ENCODE data around the gene PGM1.

PGM1 gene

GRCh38 chr1:63601463-63601862 is 8.3 kb downstream of the PGM1 start:
- no peak for DNase-seq

GRCh38 chr1:63601912-63602311 is 8.7 kb downstream of the PGM1 start:
- DNase-seq: no peak

- DNase-seq: no peak
Measured at GRCh38 chr1:63602629-63603028, 9.4 kb downstream of the PGM1 start.

GRCh38 chr1:63603810-63604209 is 10.6 kb downstream of the PGM1 start:
- DNase-seq: no peak

- no peak for DNase-seq
Measured at GRCh38 chr1:63607322-63607721, 14.1 kb downstream of the PGM1 start.

- DNase-seq: no peak
Measured at GRCh38 chr1:63611231-63611630, 18.0 kb downstream of the PGM1 start.

GRCh38 chr1:63612564-63612963 is 19.4 kb downstream of the PGM1 start:
- DNase-seq: no peak

GRCh38 chr1:63612971-63613370 is 19.8 kb downstream of the PGM1 start:
- no peak for DNase-seq

GRCh38 chr1:63615768-63616420 is 22.7 kb downstream of the PGM1 start:
- no peak for DNase-seq

- DNase-seq: no peak
Measured at GRCh38 chr1:63617450-63617849, 24.2 kb downstream of the PGM1 start.

GRCh38 chr1:63618011-63618410 is 24.8 kb downstream of the PGM1 start:
- peak; percentile 68 for DNase-seq

GRCh38 chr1:63619558-63619957 is 26.3 kb downstream of the PGM1 start:
- no peak for DNase-seq

- DNase-seq: no peak
Measured at GRCh38 chr1:63620671-63621070, 27.5 kb downstream of the PGM1 start.

GRCh38 chr1:63621075-63621474 is 27.9 kb downstream of the PGM1 start:
- DNase-seq: no peak

- no peak for DNase-seq
Measured at GRCh38 chr1:63621698-63622097, 28.5 kb downstream of the PGM1 start.

- no peak for DNase-seq
Measured at GRCh38 chr1:63622849-63623566, 29.8 kb downstream of the PGM1 start.

GRCh38 chr1:63623952-63624351 is 30.7 kb downstream of the PGM1 start:
- no peak for DNase-seq

GRCh38 chr1:63624911-63625310 is 31.7 kb downstream of the PGM1 start:
- no peak for DNase-seq

GRCh38 chr1:63626222-63626621 is 33.0 kb downstream of the PGM1 start:
- no peak for DNase-seq

- no peak for DNase-seq
Measured at GRCh38 chr1:63628607-63629006, 35.4 kb downstream of the PGM1 start.

- no peak for DNase-seq
Measured at GRCh38 chr1:63630238-63630637, 37.0 kb downstream of the PGM1 start.

GRCh38 chr1:63630666-63631065 is 37.5 kb downstream of the PGM1 start:
- DNase-seq: no peak

GRCh38 chr1:63632110-63632509 is 38.9 kb downstream of the PGM1 start:
- no peak for DNase-seq

GRCh38 chr1:63633281-63633680 is 40.1 kb downstream of the PGM1 start:
- no peak for DNase-seq

- no peak for DNase-seq
Measured at GRCh38 chr1:63634471-63634870, 41.3 kb downstream of the PGM1 start.

Measured in GF-D8 (cell line).